PFSK-1 (cell line): ENCODE results near the gene HS2ST1.

Experiments used
- FOXP2 ChIP-seq: optimal IDR thresholded peaks from 2 replicates; pipeline ENCODE3; 2011; ENCODE audit warnings: borderline replicate concordance, control low read depth, inconsistent platforms; ENCODE audit not compliant: insufficient read depth; ENCODE audit errors: extremely low read length, extremely low read depth
- POLR2AphosphoS5 ChIP-seq: IDR thresholded peaks from 2 replicates; pipeline ENCODE4 v1.6.1; 2012; ENCODE audit warnings: low read depth, mild to moderate bottlenecking, control low read depth, low read length, moderate library complexity
- SIN3A ChIP-seq: IDR thresholded peaks from 2 replicates; pipeline ENCODE4 v1.6.1; 2012; ENCODE audit warnings: mild to moderate bottlenecking, low read length, moderate library complexity, borderline replicate concordance; ENCODE audit not compliant: insufficient read depth
- TAF1 ChIP-seq: IDR thresholded peaks from 2 replicates; pipeline ENCODE4 v1.6.1; 2012; ENCODE audit warnings: low read length, control low read depth, borderline replicate concordance; ENCODE audit not compliant: insufficient read depth
- TF ChIP-seq, protein P1 (sequence below), 2 experiments: IDR thresholded peaks; 2 replicates each; pipeline versions ENCODE4 v1.6.1 to v1.8.0; 2011 to 2012; ENCODE audit warnings: low read depth in 2 of 2, low read length in 2 of 2, control low read depth in 1 of 2, inconsistent platforms in 1 of 2, mild to moderate bottlenecking in 1 of 2, moderate library complexity in 1 of 2; ENCODE audit not compliant: insufficient read depth in 1 of 2

Gene HS2ST1

DNA sequence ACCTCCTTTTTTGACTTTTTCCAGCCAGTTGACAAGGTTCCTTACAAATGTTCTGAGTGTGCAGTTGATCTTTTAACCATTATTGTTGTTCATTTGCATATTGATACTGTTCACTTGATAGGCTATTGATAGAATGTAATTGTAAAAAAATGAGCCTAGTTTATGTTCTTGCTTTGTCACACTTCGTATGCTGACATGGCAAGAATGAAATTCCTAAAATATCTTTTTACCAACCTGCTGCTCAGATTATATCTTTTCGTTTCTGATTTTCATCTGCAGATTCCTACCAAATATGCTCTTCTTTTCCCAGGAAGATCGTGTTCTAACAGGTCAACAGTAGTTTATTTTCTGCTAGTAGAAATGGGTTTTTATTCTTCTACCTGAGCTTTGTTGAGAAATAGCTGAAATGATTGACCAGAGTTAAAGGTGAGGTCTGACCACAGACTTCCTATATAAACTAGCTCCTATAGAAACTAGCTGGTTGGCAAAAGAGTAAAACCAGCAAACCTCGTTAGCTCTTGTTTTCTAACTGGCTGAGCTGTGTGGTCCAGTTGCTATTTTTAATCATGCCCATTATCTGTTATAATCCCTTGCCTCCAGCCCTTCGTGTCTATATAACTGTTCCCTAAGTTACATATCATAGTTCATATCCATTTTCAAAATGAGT lies 174.8 kb downstream of the HS2ST1 start:
- TF ChIP-seq FOXP2 (no peak), POLR2AphosphoS5 (no peak), SIN3A (no peak), TAF1 (no peak)
- TF ChIP-seq, protein P1, sequence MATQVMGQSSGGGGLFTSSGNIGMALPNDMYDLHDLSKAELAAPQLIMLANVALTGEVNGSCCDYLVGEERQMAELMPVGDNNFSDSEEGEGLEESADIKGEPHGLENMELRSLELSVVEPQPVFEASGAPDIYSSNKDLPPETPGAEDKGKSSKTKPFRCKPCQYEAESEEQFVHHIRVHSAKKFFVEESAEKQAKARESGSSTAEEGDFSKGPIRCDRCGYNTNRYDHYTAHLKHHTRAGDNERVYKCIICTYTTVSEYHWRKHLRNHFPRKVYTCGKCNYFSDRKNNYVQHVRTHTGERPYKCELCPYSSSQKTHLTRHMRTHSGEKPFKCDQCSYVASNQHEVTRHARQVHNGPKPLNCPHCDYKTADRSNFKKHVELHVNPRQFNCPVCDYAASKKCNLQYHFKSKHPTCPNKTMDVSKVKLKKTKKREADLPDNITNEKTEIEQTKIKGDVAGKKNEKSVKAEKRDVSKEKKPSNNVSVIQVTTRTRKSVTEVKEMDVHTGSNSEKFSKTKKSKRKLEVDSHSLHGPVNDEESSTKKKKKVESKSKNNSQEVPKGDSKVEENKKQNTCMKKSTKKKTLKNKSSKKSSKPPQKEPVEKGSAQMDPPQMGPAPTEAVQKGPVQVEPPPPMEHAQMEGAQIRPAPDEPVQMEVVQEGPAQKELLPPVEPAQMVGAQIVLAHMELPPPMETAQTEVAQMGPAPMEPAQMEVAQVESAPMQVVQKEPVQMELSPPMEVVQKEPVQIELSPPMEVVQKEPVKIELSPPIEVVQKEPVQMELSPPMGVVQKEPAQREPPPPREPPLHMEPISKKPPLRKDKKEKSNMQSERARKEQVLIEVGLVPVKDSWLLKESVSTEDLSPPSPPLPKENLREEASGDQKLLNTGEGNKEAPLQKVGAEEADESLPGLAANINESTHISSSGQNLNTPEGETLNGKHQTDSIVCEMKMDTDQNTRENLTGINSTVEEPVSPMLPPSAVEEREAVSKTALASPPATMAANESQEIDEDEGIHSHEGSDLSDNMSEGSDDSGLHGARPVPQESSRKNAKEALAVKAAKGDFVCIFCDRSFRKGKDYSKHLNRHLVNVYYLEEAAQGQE (IDR thresholded peaks at IDR 0.05; ENCODE audit: insufficient read depth in 1 of 2, low read depth in 2 of 2, low read length in 2 of 2): no peak

- TF ChIP-seq POLR2AphosphoS5: no peak
- TF ChIP-seq FOXP2: no peak
- TF ChIP-seq SIN3A: no peak
- TF ChIP-seq, protein P1 (IDR thresholded peaks at IDR 0.05; ENCODE audit: insufficient read depth in 1 of 2, low read depth in 2 of 2, low read length in 2 of 2): no peak
- TF ChIP-seq TAF1: no peak
Observed at GRCh38 chr1:87089823-87090222, 175.4 kb downstream of the HS2ST1 start.

- TF ChIP-seq, protein P1 (IDR thresholded peaks at IDR 0.05; ENCODE audit: insufficient read depth in 1 of 2, low read depth in 2 of 2, low read length in 2 of 2): no peak
Observed at GRCh38 chr1:87091425-87091824, 177.0 kb downstream of the HS2ST1 start.

GRCh38 chr1:87092846-87093245 lies 178.4 kb downstream of the HS2ST1 start:
- TF ChIP-seq SIN3A: no peak
- no peak for TF ChIP-seq FOXP2
- TF ChIP-seq POLR2AphosphoS5: no peak
- TF ChIP-seq, protein P1 (IDR thresholded peaks at IDR 0.05; ENCODE audit: insufficient read depth in 1 of 2, low read depth in 2 of 2, low read length in 2 of 2): no peak
- TF ChIP-seq TAF1: no peak

DNA sequence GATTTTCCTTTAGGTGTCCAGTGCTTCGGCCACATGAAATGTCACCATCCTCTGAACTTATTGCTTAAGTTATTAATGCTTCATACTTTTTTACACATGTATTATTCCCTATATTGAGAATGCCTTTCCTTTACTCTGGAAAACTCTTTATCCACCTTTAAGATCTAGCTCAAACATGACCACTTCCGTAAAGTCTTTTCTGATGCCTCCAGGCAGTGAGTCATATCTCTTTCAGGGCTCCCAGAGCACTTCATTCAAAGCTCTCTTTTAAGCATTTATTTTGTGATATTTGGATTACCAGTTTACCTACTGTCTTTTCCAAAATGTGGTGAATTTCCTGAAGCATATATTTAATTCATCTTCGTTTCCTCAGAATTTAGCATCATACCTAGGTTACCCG lies 178.9 kb downstream of the HS2ST1 start:
- TF ChIP-seq, protein P1 (IDR thresholded peaks at IDR 0.05; ENCODE audit: insufficient read depth in 1 of 2, low read depth in 2 of 2, low read length in 2 of 2): no peak
- TF ChIP-seq FOXP2 (no peak), POLR2AphosphoS5 (no peak)
